Measurements from ENCODE around the gene RAD9A. TPM values are rescaled to one million over a fixed set of nuclear protein-coding genes. Genes with fewer than 3 reads are reported as not detected.

Gene RAD9A
- total RNA-seq, 1 experiment from 2014 or later: 26.9 TPM

- CTCF ChIA-PET: interaction anchor here (0.8 to 1.8 kb wide), 3 partner anchors 7 to 15 kb away, joined by 3 to 4 read pairs (median 4); no protein-coding TSS in a partner anchor
- DNase-seq: no peak
- no TSS peak for BruUV-seq (replicated peaks)
- Mint-ChIP-seq H3K36me3 (ENCODE audit: insufficient read depth, unreplicated experiment) (peaks cover 47% of the 10 kb centered on the region), H3K4me3 (ENCODE audit: low read depth, unreplicated experiment) (no peak overlapping the region), H3K27ac (ENCODE audit: unreplicated experiment) (no peak overlapping the region), H3K4me1 (ENCODE audit: low read depth, unreplicated experiment) (peaks cover 33% of the 10 kb centered on the region), H3K27me3 (ENCODE audit: unreplicated experiment) (no peaks in the 10 kb centered on the region), H3K9me3 (ENCODE audit: low read depth, unreplicated experiment) (no peaks in the 10 kb centered on the region)
- intact Hi-C loops (cut with micrococcal nuclease; ENCODE audit: unreplicated experiment): no loop called here
- TF ChIP-seq CTCF (IDR thresholded peaks at IDR 0.05; ENCODE audit: unreplicated experiment): no peak
Measured at GRCh38 chr11:67369275-67369674, 22.5 kb upstream of the RAD9A start.

GRCh38 chr11:67369801-67370284 lies 21.9 kb upstream of the RAD9A start:
- DNase-seq: no peak
- Mint-ChIP-seq H3K9me3 (ENCODE audit: low read depth, unreplicated experiment) (no peaks in the 10 kb centered on the region), H3K27ac (ENCODE audit: unreplicated experiment) (no peak overlapping the region), H3K4me3 (ENCODE audit: low read depth, unreplicated experiment) (no peak overlapping the region), H3K4me1 (ENCODE audit: low read depth, unreplicated experiment) (peaks cover 33% of the 10 kb centered on the region), H3K27me3 (ENCODE audit: unreplicated experiment) (no peaks in the 10 kb centered on the region), H3K36me3 (ENCODE audit: insufficient read depth, unreplicated experiment) (peaks cover 52% of the 10 kb centered on the region)
- intact Hi-C loops (cut with micrococcal nuclease; ENCODE audit: unreplicated experiment): no loop called here
- BruUV-seq (replicated peaks): no TSS peak
- CTCF ChIA-PET: interaction anchor here (0.8 to 3.0 kb wide), 6 partner anchors 8 to 24 kb away, joined by 3 to 13 read pairs (median 4); no protein-coding TSS in a partner anchor
- TF ChIP-seq CTCF (IDR thresholded peaks at IDR 0.05; ENCODE audit: unreplicated experiment): no peak

- H3K27ac Mint-ChIP-seq (ENCODE audit: unreplicated experiment): no peak overlapping the region
- H3K4me1 Mint-ChIP-seq (ENCODE audit: low read depth, unreplicated experiment): peaks cover 30% of the 10 kb centered on the region
- intact Hi-C loops (cut with micrococcal nuclease; ENCODE audit: unreplicated experiment): no loop called here
- CTCF ChIA-PET: interaction anchor here (0.6 to 3.0 kb wide), 10 partner anchors 8 to 575 kb away, joined by 3 to 13 read pairs (median 4); partner anchors contain the start of gene POLD4
- H3K9me3 Mint-ChIP-seq (ENCODE audit: low read depth, unreplicated experiment): no peaks in the 10 kb centered on the region
- peak overlapping the region; percentile 71 for H3K4me3 Mint-ChIP-seq (ENCODE audit: low read depth, unreplicated experiment)
- TF ChIP-seq CTCF (IDR thresholded peaks at IDR 0.05; ENCODE audit: unreplicated experiment): no peak
- no peak for DNase-seq
- no TSS peak for BruUV-seq (replicated peaks)
- H3K27me3 Mint-ChIP-seq (ENCODE audit: unreplicated experiment): no peaks in the 10 kb centered on the region
- H3K36me3 Mint-ChIP-seq (ENCODE audit: insufficient read depth, unreplicated experiment): peaks cover 50% of the 10 kb centered on the region
Measured at GRCh38 chr11:67370351-67371076, 21.3 kb upstream of the RAD9A start.

GRCh38 chr11:67371189-67371910 lies 20.4 kb upstream of the RAD9A start:
- intact Hi-C loops (cut with micrococcal nuclease; ENCODE audit: unreplicated experiment): no loop called here
- DNase-seq: peak; percentile 61
- CTCF ChIA-PET: interaction anchor here (0.6 to 3.0 kb wide), 9 partner anchors 9 to 576 kb away, joined by 3 to 13 read pairs (median 5); partner anchors contain the start of gene POLD4
- Mint-ChIP-seq H3K4me3 (ENCODE audit: low read depth, unreplicated experiment) (peak overlapping the region; percentile 71), H3K9me3 (ENCODE audit: low read depth, unreplicated experiment) (no peaks in the 10 kb centered on the region), H3K27me3 (ENCODE audit: unreplicated experiment) (no peaks in the 10 kb centered on the region), H3K4me1 (ENCODE audit: low read depth, unreplicated experiment) (peaks cover 28% of the 10 kb centered on the region), H3K36me3 (ENCODE audit: insufficient read depth, unreplicated experiment) (peaks cover 45% of the 10 kb centered on the region), H3K27ac (ENCODE audit: unreplicated experiment) (peak overlapping the region; percentile 40)
- TF ChIP-seq CTCF (IDR thresholded peaks at IDR 0.05; ENCODE audit: unreplicated experiment): peak; percentile 37
- BruUV-seq (replicated peaks): TSS peak; percentile 58
